HepG2 (cell line): ENCODE data around the gene BCAS4. TPM values are rescaled to one million over a fixed set of nuclear protein-coding genes. Genes with fewer than 3 reads are reported as not detected.
A peak's percentile ranks its signal among the peaks of the same experiment; 100 is the strongest.

ENCODE experiments used
- ATAC-seq: fragments of 200-7000 bp; cut with Tn5 transposase; 3 replicates; pipeline ENCODE4 v1.9.1; 2020; ENCODE audit warnings: mild to moderate bottlenecking, moderate library complexity
- BruUV-seq: library from RNA; stranded (reverse); fragments of 400-500 nt; replicated peaks from 2 replicates; lab custom pipeline; 2021; lab: Mats Ljungman, UMichigan
- CTCF ChIA-PET: fragments of 300-600 bp; formaldehyde crosslinking; extraction: SDS; loops from one replicate; lab custom pipeline; 2021; ENCODE audit warnings: low total read pairs, inconsistent platforms, low intra/inter-chr PET ratio; lab: Yijun Ruan, JAX
- POLR2A ChIA-PET: fragments of 350-600 bp; sonication (Branson Sonifier 250); formaldehyde crosslinking; loops from one replicate; lab custom pipeline; 2020; ENCODE audit warnings: antibody characterized with exemption, inconsistent platforms; lab: Yijun Ruan, JAX
- DNase-seq: peaks from one replicate; pipeline ENCODE4 v3.0.0-alpha.2; 2015; ENCODE audit warnings: low spot score
- FAIRE-seq: peaks from 3 replicates; lab custom pipeline; 2011; peaks lifted over from hg19 to GRCh38; lab: Jason Lieb, UNC
- H2AFZ ChIP-seq: one replicate; pipeline ENCODE4 v1.6.1; 2011; ENCODE audit warnings: low read length, inconsistent platforms
- H3K27ac ChIP-seq: fragments of 300-600 bp; 3 replicates; pipeline ENCODE4 v1.8.0; 2011; ENCODE audit warnings: mixed run types, mild to moderate bottlenecking, mixed read lengths, low read length, inconsistent platforms; ENCODE audit not compliant: insufficient read depth; ENCODE audit errors: extremely low read length
- H3K27me3 ChIP-seq, 2 experiments: fragments of 200-600 bp in 1 of 2; 2 replicates in 1 of 2; 3 replicates in 1 of 2; pipeline versions ENCODE4 v1.6.0 to v1.8.0; 2011; ENCODE audit warnings: low read length in 2 of 2, mild to moderate bottlenecking in 2 of 2, moderate library complexity in 2 of 2, inconsistent platforms in 1 of 2; ENCODE audit not compliant: insufficient read depth in 2 of 2, control insufficient read depth in 1 of 2
- H3K36me3 ChIP-seq, 2 experiments: fragments of 200-600 bp in 1 of 2; replicated peaks in 1 of 2; 2 replicates in 1 of 2; 3 replicates in 1 of 2; pipeline versions ENCODE4 v1.5.1 to v1.8.0; 2011; ENCODE audit warnings: low read length in 2 of 2, inconsistent platforms in 1 of 2; ENCODE audit not compliant: insufficient read depth in 2 of 2, control insufficient read depth in 1 of 2
- H3K4me1 ChIP-seq: 2 replicates; pipeline ENCODE4 v1.5.1; 2012; ENCODE audit warnings: low read length, inconsistent platforms; ENCODE audit not compliant: insufficient read depth
- H3K4me2 ChIP-seq: 2 replicates; pipeline ENCODE4 v1.6.0; 2011; ENCODE audit warnings: low read depth, low read length, inconsistent platforms
- H3K4me3 ChIP-seq, 3 experiments: fragments of 200-600 bp in 1 of 3; sonication (generic), shearing (Covaris generic) in 1 of 3; replicated peaks in 1 of 3; 2 replicates each; pipeline ENCODE4 v1.5.1; 2011 to 2016; ENCODE audit warnings: low read length in 3 of 3, inconsistent platforms in 2 of 3, low read depth in 2 of 3, mild to moderate bottlenecking in 2 of 3, control low read depth in 1 of 3, mixed read lengths in 1 of 3; ENCODE audit not compliant: insufficient read depth in 1 of 3
- H3K79me2 ChIP-seq: one replicate; pipeline ENCODE4 v1.6.1; 2011; ENCODE audit warnings: low read length, inconsistent platforms; ENCODE audit not compliant: insufficient read depth
- H3K9ac ChIP-seq: 2 replicates; pipeline ENCODE4 v1.6.0; 2011; ENCODE audit warnings: mild to moderate bottlenecking, low read depth, low read length, inconsistent platforms; ENCODE audit not compliant: insufficient read depth
- H3K9me3 ChIP-seq: 2 replicates; pipeline ENCODE4 v1.5.1; 2012; ENCODE audit warnings: mild to moderate bottlenecking, low read length
- H4K20me1 ChIP-seq: 2 replicates; pipeline ENCODE4 v1.6.0; 2011; ENCODE audit warnings: inconsistent platforms, mild to moderate bottlenecking, low read length, moderate library complexity; ENCODE audit not compliant: insufficient read depth
- MAZ ChIP-seq, 2 experiments: sonication (generic) in 1 of 2; formaldehyde crosslinking in 1 of 2; IDR thresholded peaks; 2 replicates each; pipeline versions ENCODE4 v1.5.0 to v1.6.1; 2012 to 2020; ENCODE audit warnings: low read depth in 2 of 2, mild to moderate bottlenecking in 2 of 2, borderline replicate concordance in 1 of 2, improper control_type of control experiment in 1 of 2, low read length in 1 of 2, missing genetic modification reagents in 1 of 2, moderate library complexity in 1 of 2
- MBD4 ChIP-seq: IDR thresholded peaks from 2 replicates; pipeline ENCODE4 v1.6.1; 2012; ENCODE audit warnings: low read length, inconsistent platforms, borderline replicate concordance
- SIX1 ChIP-seq: sonication (generic); formaldehyde crosslinking; IDR thresholded peaks from 2 replicates; pipeline ENCODE4 v1.4.0; 2020; ENCODE audit warnings: missing genetic modification reagents, borderline replicate concordance
- ZBTB21 ChIP-seq: sonication (generic); formaldehyde crosslinking; IDR thresholded peaks from 2 replicates; pipeline ENCODE4 v1.4.0; 2020; ENCODE audit warnings: missing genetic modification reagents
- ZFP36L2 ChIP-seq: sonication (generic); formaldehyde crosslinking; IDR thresholded peaks from 2 replicates; pipeline ENCODE4 v1.4.0; 2020; ENCODE audit warnings: missing genetic modification reagents
- ZNF644 ChIP-seq: IDR thresholded peaks from 2 replicates; pipeline ENCODE4 v1.6.1; 2016; ENCODE audit warnings: low read depth
- WGBS: methylation state at CpG from one replicate; pipeline ENCODE4 v1.1.6; 2017; ENCODE audit warnings: low lambda C conversion rate; 5-methylcytosine and 5-hydroxymethylcytosine counted together
- in situ Hi-C: cut with HindIII; loops from 2 replicates; pipeline ENCODE4 v1.10.0; 2017; ENCODE audit warnings: low pct_unique_long_range_greater_than_20kb; ENCODE audit not compliant: extremely low pct_ligation_motif_present
- intact Hi-C: fragments of 100-400 bp; cut with micrococcal nuclease; formaldehyde crosslinking; loops from one replicate; pipeline ENCODE4 v1.10.0; 2022; ENCODE audit not compliant: unreplicated experiment
- polyA plus RNA-seq, 8 experiments: library from polyadenylated mRNA; depleted of rRNA in 3 of 8; stranded (reverse) in 7 of 8; unstranded in 1 of 8; fragments of >200 nt; fragmentation: Illumina TruSeq in 4 of 8; extraction: Trizol in 4 of 8; gene quantifications; 2 replicates each; pipeline versions ENCODE4 v1.2.1 to v1.2.3, GENCODE V29; 2011 to 2016; ENCODE audit warnings: low read depth in 4 of 8, missing spikeins in 1 of 8, mixed read lengths in 1 of 8; ENCODE audit not compliant: insufficient read depth in 1 of 8
- total RNA-seq, 5 experiments: library from RNA; depleted of rRNA; stranded (reverse); fragments of >200 nt; fragmentation: Illumina TruSeq; extraction: Trizol; gene quantifications; 2 replicates each; pipeline ENCODE4 v1.2.3, GENCODE V29; 2016; ENCODE audit warnings: low read depth in 1 of 5
- TF ChIP-seq, protein P1 (sequence below): sonication (generic); formaldehyde crosslinking; IDR thresholded peaks from 2 replicates; pipeline ENCODE4 v1.5.0; 2020; ENCODE audit warnings: mild to moderate bottlenecking, missing genetic modification reagents
- TF ChIP-seq, protein P2 (sequence below): sonication (generic); formaldehyde crosslinking; IDR thresholded peaks from 2 replicates; pipeline ENCODE4 v1.5.1; 2020; ENCODE audit warnings: missing genetic modification reagents, mild to moderate bottlenecking, borderline replicate concordance
- TF ChIP-seq, protein P3 (sequence below): sonication (generic); formaldehyde crosslinking; IDR thresholded peaks from 2 replicates; pipeline ENCODE4 v1.5.1; 2020; ENCODE audit warnings: missing genetic modification reagents, mild to moderate bottlenecking, borderline replicate concordance

Gene BCAS4
- total and polyA plus RNA-seq, 2 of the 13 experiments (the other 11 are each of a cell fraction or from before 2014, with no cell fraction given) = 7.2 to 8.0 TPM

DNA sequence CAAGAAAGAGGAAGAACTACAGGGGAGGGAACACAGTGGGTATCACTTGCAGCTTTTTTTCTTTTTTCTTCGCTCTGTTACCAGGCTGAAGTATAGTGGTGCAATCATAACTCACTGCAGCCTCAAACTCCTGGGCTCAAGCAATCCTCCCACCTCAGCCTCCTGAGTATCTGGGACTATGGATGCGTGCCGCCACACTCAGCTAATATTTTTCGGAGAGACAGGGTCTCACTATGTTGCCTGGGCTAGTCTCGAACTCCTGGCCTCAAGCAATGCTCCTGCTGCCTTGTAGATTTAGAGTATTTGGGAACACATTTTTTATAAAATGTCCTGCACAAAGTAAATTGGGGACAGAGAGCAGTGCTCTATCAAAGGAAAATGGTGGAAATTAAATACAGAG, 35.2 kb upstream of the BCAS4 start:
- no peak overlapping the region for H3K4me2 ChIP-seq
- H3K9me3 ChIP-seq = no peaks in the 10 kb centered on the region
- H3K36me3 ChIP-seq = no peaks in the 10 kb centered on the region
- intact Hi-C loops (no loop called here), in situ Hi-C loops (no loop called here)
- no TSS peak for BruUV-seq
- no peak overlapping the region for H2AFZ ChIP-seq
- H3K79me2 ChIP-seq = no peaks in the 10 kb centered on the region
- TF ChIP-seq ZNF644 (CRISPR knock-in tag) = no peak
- TF ChIP-seq, protein P1, sequence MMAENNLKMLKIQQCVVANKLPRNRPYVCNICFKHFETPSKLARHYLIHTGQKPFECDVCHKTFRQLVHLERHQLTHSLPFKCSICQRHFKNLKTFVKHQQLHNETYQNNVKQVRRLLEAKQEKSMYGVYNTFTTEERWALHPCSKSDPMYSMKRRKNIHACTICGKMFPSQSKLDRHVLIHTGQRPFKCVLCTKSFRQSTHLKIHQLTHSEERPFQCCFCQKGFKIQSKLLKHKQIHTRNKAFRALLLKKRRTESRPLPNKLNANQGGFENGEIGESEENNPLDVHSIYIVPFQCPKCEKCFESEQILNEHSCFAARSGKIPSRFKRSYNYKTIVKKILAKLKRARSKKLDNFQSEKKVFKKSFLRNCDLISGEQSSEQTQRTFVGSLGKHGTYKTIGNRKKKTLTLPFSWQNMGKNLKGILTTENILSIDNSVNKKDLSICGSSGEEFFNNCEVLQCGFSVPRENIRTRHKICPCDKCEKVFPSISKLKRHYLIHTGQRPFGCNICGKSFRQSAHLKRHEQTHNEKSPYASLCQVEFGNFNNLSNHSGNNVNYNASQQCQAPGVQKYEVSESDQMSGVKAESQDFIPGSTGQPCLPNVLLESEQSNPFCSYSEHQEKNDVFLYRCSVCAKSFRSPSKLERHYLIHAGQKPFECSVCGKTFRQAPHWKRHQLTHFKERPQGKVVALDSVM = peak; percentile 45; the same call in 1 of the 2 replicates
- peaks cover 44% of the 10 kb centered on the region for H3K4me1 ChIP-seq
- H4K20me1 ChIP-seq = no peaks in the 10 kb centered on the region
- no peak overlapping the region for H3K4me3 ChIP-seq
- ChIA-PET CTCF (no interaction called here), POLR2A (no interaction called here)
- H3K27ac ChIP-seq = no peak overlapping the region
- no peak for DNase-seq
- 97% methylated on average over 5 of the region's 5 CpGs for WGBS
- no peak for ATAC-seq
- no peak overlapping the region for H3K9ac ChIP-seq
- no peak for FAIRE-seq
- no peaks in the 10 kb centered on the region for H3K27me3 ChIP-seq

DNA sequence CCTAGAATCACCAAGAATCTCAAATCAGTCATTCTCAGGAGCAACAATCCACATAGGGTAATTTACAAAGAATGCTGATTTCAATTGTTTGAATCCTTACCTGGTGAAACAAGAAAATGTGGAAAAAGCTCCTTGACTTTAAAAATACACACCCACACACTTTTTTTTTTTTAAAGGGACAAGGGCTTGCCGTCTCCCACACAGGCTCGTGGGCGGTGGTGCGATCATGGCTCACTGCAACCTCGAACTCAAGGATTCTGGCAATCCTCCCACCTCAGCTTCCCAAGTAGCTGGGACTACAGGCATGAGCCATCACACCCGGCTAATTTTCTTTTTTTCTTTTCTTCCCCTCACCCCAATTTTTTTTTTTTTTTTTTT, 32.8 kb upstream of the BCAS4 start:
- Histone ChIP-seq H3K4me3 (peak overlapping the region; percentile 14 to 51 (median 16); a peak in 5 of 6 replicates), H3K9ac (peak overlapping the region; percentile 24), H3K4me1 (peaks cover 67% of the 10 kb centered on the region), H4K20me1 (no peaks in the 10 kb centered on the region), H3K27me3 (no peaks in the 10 kb centered on the region), H3K4me2 (peak overlapping the region; percentile 84), H2AFZ (no peak overlapping the region), H3K36me3 (no peaks in the 10 kb centered on the region), H3K27ac (peak overlapping the region; percentile 66), H3K9me3 (no peaks in the 10 kb centered on the region), H3K79me2 (no peaks in the 10 kb centered on the region)
- in situ Hi-C loops (no loop called here), intact Hi-C loops (no loop called here)
- FAIRE-seq (no peak), ATAC-seq (no peak), DNase-seq (no peak)
- POLR2A ChIA-PET = interaction anchor here (1.0 to 2.3 kb wide), 9 partner anchors 12 to 596 kb away, joined by 3 to 15 read pairs (median 7); partner anchors contain the start of gene BCAS4
- CTCF ChIA-PET = interaction anchor here (1.2 kb wide), 1 partner anchor 26 kb away, joined by 3 read pairs; no protein-coding TSS in a partner anchor
- 21% methylated on average over 6 of the region's 6 CpGs for WGBS
- BruUV-seq = TSS peak; percentile 97
- TF ChIP-seq SIX1 (CRISPR knock-in tag) (no peak; the same call in 1 of the 2 replicates), ZFP36L2 (CRISPR knock-in tag) (no peak), MBD4 (0 out of 2 replicates have a peak, but pooled peaks have one; percentile 24), ZBTB21 (CRISPR knock-in tag) (0 out of 2 replicates have a peak, but pooled peaks have one; percentile 8), MAZ (IDR thresholded peaks at IDR 0.05; ENCODE audit: borderline replicate concordance, low read depth, low read length) (no peak), MAZ (CRISPR knock-in tag; IDR thresholded peaks at IDR 0.05; ENCODE audit: low read depth) (peak; percentile 26; the same call in 1 of the 2 replicates)
- TF ChIP-seq, protein P2, sequence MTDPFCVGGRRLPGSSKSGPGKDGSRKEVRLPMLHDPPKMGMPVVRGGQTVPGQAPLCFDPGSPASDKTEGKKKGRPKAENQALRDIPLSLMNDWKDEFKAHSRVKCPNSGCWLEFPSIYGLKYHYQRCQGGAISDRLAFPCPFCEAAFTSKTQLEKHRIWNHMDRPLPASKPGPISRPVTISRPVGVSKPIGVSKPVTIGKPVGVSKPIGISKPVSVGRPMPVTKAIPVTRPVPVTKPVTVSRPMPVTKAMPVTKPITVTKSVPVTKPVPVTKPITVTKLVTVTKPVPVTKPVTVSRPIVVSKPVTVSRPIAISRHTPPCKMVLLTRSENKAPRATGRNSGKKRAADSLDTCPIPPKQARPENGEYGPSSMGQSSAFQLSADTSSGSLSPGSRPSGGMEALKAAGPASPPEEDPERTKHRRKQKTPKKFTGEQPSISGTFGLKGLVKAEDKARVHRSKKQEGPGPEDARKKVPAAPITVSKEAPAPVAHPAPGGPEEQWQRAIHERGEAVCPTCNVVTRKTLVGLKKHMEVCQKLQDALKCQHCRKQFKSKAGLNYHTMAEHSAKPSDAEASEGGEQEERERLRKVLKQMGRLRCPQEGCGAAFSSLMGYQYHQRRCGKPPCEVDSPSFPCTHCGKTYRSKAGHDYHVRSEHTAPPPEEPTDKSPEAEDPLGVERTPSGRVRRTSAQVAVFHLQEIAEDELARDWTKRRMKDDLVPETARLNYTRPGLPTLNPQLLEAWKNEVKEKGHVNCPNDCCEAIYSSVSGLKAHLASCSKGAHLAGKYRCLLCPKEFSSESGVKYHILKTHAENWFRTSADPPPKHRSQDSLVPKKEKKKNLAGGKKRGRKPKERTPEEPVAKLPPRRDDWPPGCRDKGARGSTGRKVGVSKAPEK (CRISPR knock-in tag) = 0 out of 2 replicates have a peak, but pooled peaks have one; percentile 9
- TF ChIP-seq, protein P3, sequence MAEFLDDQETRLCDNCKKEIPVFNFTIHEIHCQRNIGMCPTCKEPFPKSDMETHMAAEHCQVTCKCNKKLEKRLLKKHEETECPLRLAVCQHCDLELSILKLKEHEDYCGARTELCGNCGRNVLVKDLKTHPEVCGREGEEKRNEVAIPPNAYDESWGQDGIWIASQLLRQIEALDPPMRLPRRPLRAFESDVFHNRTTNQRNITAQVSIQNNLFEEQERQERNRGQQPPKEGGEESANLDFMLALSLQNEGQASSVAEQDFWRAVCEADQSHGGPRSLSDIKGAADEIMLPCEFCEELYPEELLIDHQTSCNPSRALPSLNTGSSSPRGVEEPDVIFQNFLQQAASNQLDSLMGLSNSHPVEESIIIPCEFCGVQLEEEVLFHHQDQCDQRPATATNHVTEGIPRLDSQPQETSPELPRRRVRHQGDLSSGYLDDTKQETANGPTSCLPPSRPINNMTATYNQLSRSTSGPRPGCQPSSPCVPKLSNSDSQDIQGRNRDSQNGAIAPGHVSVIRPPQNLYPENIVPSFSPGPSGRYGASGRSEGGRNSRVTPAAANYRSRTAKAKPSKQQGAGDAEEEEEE (CRISPR knock-in tag) = 0 out of 2 replicates have a peak, but pooled peaks have one; percentile 1
